Stimulated activated CD8-positive, alpha-beta memory T cell treated with anti-CD3 and anti-CD28 coated beads, Interleukin-4, amount 100 ng/mL, for 48 hours (primary cell): ENCODE results near the gene PTPRN.
A peak's percentile ranks its signal among the peaks of the same experiment; 100 is the strongest.
"Not testable (repeated sequence)": the region's sequence is repeated elsewhere in the genome, so short reads cannot be mapped to it uniquely, and the experiment has no call there.

ENCODE experiments used
- DNase-seq: peaks from one replicate; pipeline ENCODE4 v3.0.0-alpha.2; 2020

The PTPRN gene

GRCh38 chr2:219306047-219306446 lies 3.2 kb downstream of the PTPRN start:
- DNase-seq: no peak

- DNase-seq: no peak
Observed at GRCh38 chr2:219304223-219304622, 5.0 kb downstream of the PTPRN start.

DNA sequence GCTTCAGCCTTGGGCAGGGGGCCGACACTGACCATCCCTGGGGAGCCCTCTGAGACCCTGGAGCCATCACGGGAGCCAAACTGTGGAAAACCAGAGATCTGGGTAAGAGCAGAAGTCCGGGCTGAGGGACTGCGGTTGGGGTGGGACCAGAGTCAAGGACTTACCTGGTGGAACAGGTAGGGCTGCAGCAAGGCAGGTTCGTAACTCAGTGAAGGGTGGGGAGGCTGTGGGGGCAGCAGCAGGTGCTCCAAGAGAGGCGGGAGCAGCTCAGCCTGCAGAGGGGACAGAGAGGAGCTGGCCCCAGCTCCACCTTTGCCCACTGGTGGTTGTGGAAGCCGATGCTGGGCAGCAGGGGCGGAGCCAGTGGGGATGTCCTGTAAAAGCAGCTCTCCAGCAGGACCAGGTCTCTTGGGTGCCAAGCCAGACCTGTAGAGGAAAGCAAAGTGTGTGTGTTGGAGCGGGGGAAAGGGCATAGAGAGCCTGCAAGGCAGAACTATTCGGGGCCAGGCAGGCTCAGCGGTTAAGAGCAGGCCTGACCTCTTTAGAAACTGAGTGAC lies 6.7 kb downstream of the PTPRN start:
- no peak for DNase-seq

DNA sequence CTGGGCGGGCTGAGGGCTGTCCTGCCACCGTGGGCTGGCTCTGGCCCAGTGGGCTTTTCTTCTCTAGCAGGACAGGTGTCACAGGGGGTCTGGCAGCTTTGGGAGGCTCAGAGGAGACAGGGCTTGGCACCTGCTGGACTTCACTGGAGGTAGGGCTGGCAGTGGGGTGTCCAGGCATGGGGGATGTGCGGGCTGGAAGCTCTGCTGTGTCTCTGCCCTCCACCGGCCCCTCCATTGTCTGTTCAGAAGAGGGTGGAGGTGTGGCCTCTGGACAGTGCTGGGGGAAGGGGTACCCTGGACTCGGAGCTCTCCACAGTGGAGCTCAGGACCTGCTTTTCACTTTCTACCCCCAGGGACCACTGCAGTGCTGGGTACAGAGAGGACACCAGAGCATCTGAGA lies 9.2 kb downstream of the PTPRN start:
- no peak for DNase-seq

DNA sequence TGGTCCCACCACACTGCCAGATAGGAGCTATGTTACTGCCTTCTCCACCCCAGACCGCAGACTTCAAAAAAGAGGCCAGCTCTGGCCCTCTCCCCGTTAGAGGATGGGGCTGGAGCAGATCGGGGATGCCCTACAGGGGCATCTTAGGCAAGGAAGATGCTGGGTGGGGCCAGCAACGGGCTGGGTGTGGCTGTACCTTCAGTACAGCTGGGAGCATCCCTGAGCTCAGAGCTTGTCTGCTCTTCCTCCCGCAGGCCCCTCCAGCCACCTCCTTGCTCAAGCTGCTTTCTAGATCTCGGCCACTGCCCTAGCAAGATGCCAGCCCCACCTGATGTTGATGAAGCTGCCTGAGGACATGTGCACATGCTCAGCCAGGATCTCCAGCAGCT lies 9.8 kb downstream of the PTPRN start:
- no peak for DNase-seq

DNA sequence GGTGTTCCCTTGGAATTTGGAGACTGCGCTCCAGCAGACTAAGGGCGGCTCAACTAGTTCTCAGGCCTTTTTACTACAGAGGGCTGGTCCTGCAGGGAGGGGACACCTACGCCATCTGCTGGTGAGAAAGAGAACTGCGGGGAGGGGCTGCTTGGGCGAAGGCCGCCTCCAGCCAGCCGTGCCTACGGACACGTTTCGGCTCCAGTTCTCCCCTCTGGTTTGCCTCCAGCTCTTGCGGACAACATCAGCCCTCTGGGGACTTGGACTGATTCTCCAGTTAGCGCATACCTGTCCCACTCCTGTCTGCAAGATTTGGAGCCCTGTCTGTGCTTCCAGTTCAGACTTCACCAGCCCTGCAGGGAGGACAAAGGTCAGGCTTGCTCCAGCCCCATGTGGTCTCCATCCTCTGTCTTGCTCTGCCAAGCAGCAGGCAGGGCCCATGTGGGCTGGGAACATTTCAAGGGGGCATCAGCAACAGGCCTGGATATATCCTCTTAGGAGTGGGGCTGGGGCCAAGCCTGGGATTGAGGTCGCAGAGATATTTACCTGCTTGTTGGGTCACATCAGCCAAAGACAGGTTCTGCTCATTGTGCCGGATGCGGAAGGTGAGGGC lies 10.3 kb downstream of the PTPRN start:
- peak; percentile 98 for DNase-seq

GRCh38 chr2:219297766-219298456 lies 11.3 kb downstream of the PTPRN start:
- DNase-seq: no peak

DNA sequence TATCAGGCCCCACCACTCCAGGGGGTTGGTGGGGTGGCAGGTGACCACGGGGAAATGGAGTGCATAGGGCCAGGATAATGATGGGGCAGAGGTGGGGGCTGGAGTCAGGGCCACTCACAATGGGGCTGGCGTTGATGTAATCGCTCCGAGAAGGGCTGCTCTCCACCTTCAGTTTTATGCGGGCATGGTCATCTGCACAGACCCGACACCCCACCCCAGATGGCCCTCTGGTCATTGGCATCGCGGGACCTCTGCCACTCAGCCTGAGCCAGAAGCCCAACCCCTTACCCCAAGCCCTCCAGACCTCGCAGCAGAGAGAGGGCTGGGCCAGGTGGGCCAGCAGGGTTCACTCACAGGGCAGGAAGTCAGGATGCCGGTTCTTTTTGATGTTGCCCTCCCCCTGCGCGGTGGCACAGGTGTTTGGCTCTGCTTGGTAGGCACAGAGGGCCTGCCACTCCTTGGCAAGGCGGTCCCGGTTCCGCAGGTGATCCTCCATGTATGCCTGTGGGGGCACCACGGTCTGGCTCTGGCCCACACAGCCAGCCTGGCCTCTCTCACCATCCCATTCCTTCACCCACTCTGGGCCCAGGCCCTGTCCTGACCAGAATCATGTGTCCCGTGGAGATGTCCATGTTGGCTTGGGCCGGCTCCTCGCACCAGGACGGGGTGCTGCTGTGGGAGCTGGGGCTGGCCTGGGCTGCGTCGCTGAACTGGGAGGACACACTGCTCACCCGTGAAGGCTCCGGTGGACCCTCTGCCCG lies 12.4 kb downstream of the PTPRN start:
- DNase-seq: peak; percentile 24

DNA sequence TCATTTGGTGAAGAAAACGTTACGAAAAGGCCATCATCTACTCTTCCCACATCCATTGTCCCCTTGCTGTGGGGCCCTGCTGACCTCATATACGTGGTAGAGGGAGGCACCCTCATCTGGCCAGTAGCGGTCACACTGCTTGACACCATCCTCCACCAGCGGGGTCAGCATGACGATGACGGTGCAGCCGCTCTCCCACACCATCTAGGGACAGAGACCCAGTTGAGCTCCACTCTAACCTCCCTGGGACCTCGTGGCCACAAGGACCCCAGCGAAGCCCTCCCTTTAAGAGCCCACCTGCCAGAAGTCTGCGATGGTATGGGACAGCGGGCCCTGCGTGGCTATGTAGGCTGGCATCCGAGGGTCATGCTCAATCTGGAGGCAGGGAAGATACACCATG lies 13.1 kb downstream of the PTPRN start:
- peak; percentile 14 for DNase-seq

DNA sequence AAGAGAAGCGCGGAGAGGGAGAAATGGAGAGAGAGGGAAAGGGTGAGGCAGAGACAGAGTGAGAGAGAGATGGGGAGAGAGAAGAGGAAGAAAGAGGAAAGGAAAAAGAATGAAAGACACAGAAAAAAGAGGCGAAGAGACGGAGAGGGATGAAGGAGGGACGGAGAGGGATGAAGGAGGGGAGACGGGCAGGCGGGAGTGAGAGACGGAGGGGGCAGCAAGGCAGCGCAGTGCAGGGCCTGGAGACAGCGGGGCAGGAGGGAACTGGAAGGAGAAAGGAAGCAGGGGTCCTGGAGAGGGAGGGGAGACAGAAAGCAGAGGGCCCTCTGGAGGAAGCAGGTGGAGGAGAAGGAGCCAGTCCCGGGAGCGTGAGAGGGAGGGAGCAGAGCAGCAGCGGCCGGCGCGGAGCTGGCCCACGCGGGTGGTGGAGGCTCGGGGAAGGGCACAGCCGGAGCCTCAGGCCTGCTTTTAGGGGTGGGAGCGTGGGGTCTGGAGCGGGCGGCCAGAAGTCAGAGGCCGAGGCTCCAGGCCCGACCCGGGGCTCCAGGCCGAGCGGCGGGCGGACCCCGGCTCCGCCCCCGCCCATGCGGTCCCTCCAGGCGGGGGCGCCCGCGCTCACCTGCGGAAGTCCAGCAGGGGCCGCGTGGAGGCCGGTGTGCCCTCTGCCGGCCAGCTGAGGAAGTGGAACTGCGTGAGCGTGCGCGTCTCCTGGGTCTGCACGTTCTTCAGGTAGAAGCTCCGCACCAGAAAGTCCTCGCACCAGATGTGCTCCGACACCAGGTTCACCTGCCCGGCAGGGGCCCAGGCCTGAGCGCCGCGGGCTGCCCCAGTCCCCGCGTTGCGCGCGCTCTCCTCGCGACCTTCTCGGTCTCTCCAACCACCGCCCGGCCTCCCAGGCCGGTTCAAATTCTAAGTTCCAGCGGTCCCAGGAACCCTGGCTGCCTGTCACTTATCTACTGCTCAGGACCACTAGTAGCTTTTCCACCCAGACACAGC lies 14.5 kb downstream of the PTPRN start:
- peak; percentile 91 for DNase-seq

- DNase-seq: peak; percentile 21
Observed at GRCh38 chr2:219293736-219294231, 15.4 kb downstream of the PTPRN start.

DNA sequence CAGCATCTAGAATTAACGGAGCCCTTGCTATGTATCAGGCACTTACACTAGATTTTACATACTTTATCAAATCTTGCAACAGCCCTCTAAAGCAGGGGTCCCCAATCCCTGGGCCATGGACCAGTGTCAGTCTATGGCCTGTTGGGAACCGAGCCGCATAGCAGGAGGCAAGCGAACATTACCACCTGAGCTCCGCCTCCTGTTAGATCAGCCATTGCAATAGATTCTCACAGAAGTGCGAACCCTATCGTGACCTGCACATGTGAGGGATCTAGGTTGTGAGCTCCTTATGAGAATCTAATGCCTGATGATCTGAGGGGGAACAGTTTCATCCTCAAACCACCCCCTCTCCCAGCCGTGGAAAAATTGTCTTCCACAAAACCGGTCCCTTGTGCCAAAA lies 16.6 kb downstream of the PTPRN start:
- DNase-seq: peak; percentile 20

DNA sequence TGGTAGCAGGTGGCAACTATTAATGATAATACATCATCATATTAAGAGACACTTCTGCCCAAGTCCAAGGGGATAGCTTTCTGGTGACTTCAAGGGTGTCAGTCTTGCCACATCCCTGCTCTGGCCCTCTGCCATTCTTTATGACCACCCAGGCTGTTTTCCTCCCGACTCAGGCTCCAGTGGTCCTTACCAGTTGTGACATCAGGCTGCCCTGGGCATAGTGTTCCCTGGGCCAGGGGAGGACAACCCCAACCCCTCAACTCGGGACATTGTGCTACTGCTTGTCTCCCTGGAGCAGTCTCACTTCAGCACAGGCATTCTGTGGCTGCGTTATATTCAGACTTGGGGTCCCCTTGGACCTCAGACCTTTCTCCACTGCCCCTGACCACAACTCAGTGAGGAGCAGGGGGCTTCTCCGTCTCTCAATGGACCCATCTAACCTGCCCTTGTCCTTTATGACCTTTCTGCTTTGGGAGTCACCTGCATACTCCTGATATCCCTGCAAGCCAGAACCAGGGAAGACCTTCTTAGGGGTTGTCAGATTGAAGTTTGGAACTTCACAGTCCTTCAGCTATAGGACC lies 17.2 kb downstream of the PTPRN start:
- DNase-seq: no peak

- DNase-seq: no peak
Observed at GRCh38 chr2:219291394-219291793, 17.8 kb downstream of the PTPRN start.

GRCh38 chr2:219290381-219291171 lies 18.6 kb downstream of the PTPRN start:
- DNase-seq: no peak

DNA sequence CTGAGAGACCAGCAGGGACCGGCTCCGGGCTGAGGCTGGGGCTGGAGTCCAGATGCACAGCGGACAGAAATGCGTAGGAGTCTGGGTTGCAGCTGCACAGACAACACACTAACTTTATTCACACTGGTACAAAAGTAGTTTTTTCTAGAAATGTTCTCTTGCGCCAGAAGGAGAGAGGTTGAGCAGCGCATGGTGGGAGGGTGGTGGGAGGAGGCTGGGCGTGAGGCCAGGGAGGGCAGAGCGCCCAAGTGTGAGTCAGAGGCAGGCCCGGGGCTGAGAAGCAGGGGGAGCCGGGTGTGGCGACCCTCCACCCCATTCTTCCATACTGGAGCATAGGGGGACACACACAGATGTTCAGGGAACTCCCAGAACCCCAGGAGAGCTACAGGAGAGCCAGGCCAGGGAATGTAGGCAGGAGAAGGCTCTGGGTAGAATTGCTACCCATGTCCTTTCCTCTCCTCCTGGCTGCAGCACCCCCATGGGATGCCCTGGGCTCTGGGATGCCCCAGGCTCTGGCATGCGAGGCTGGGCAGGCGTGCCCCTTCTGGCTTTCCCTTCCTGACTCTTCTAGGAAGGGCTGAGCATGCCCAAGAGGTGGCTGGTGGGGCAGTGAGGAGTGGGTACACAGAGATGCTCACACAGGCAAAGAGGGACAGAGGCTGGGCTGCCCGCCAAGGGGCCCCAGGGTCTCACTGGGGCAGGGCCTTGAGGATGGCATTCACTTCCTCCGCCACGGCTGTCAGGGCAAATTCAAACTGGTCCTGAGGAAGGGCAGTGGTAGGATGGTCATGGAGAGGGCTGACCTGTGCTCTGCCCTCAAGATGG lies 19.5 kb downstream of the PTPRN start:
- no peak for DNase-seq

GRCh38 chr2:219289195-219289536 lies 20.0 kb downstream of the PTPRN start:
- DNase-seq: no peak

GRCh38 chr2:219287580-219288265 lies 21.5 kb downstream of the PTPRN start:
- no peak for DNase-seq

- DNase-seq: not testable (repeated sequence)
Observed at GRCh38 chr2:219287116-219287440, 22.1 kb downstream of the PTPRN start.
